ENCODE results near the gene SCN10A.
A peak's percentile ranks its signal among the peaks of the same experiment; 100 is the strongest.

The SCN10A gene

GRCh38 chr3:38717355-38718240 lies 98.4 kb downstream of the SCN10A start:
- DNase-seq = no peak

- DNase-seq = no peak
Observed at GRCh38 chr3:38713121-38713520, 102.9 kb downstream of the SCN10A start.

- no peak for DNase-seq
Observed at GRCh38 chr3:38711321-38711720, 104.7 kb downstream of the SCN10A start.

GRCh38 chr3:38707730-38708129 lies 108.3 kb downstream of the SCN10A start:
- no peak for DNase-seq

GRCh38 chr3:38706961-38707360 lies 109.1 kb downstream of the SCN10A start:
- DNase-seq = no peak

- DNase-seq = no peak
Observed at GRCh38 chr3:38702231-38702630, 113.8 kb downstream of the SCN10A start.

- no peak for DNase-seq
Observed at GRCh38 chr3:38698760-38699159, 117.3 kb downstream of the SCN10A start.

GRCh38 chr3:38698061-38698460 lies 118.0 kb downstream of the SCN10A start:
- DNase-seq = no peak

GRCh38 chr3:38696034-38696433 lies 120.0 kb downstream of the SCN10A start:
- DNase-seq = no peak

- no peak for DNase-seq
Observed at GRCh38 chr3:38690185-38690584, 125.8 kb downstream of the SCN10A start.

- no peak for DNase-seq
Observed at GRCh38 chr3:38689774-38690173, 126.2 kb downstream of the SCN10A start.

- no peak for DNase-seq
Observed at GRCh38 chr3:38689346-38689745, 126.7 kb downstream of the SCN10A start.

GRCh38 chr3:38687321-38687720 lies 128.7 kb downstream of the SCN10A start:
- no peak for DNase-seq

GRCh38 chr3:38684546-38684945 lies 131.5 kb downstream of the SCN10A start:
- no peak for DNase-seq

- no peak for DNase-seq
Observed at GRCh38 chr3:38669668-38670067, 146.3 kb downstream of the SCN10A start.

- DNase-seq = no peak
Observed at GRCh38 chr3:38662544-38662943, 153.5 kb downstream of the SCN10A start.

- DNase-seq = no peak
Observed at GRCh38 chr3:38658841-38659240, 157.2 kb downstream of the SCN10A start.

- DNase-seq = no peak
Observed at GRCh38 chr3:38657369-38657768, 158.6 kb downstream of the SCN10A start.

GRCh38 chr3:38655708-38656300 lies 160.2 kb downstream of the SCN10A start:
- no peak for DNase-seq

- DNase-seq = no peak
Observed at GRCh38 chr3:38653685-38654537, 162.1 kb downstream of the SCN10A start.

GRCh38 chr3:38652934-38653333 lies 163.1 kb downstream of the SCN10A start:
- no peak for DNase-seq

GRCh38 chr3:38651153-38651789 lies 164.7 kb downstream of the SCN10A start:
- peak; percentile 66 for DNase-seq
